ENCODE measurements around the gene CRMP1. TPM values are rescaled to one million over a fixed set of nuclear protein-coding genes. Genes with fewer than 3 reads are reported as not detected.

The CRMP1 gene
- total RNA-seq, result 0.34 and 0.37 TPM in 2 replicates

GRCh38 chr4:5893004-5893580, at the start of gene CRMP1:
CRMP1 (minus strand) TSS chr4:5893086; CDS start chr4:5892969, 117 bp downstream.
- DNase-seq, result no peak

DNA sequence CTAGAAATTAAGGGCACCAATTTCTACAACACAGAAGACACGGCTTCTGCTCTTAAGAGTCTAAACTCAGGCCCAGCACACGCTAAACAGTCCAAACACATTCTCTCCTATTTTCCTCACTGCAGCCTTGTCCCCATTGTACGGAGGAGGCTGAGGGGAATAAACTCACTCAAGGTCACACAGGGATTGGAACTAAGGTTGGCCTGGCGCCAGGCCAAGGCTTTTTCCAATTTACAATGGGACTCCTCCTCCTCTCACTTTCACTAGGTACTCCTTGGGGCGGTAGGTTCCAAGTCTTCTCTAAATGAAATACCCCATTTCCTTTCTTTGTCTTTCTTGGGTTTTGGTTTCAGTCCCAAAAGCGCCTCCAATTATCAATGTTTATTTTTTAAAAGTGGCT, 48.7 kb upstream of the CRMP1 start:
- no peak for DNase-seq

DNA sequence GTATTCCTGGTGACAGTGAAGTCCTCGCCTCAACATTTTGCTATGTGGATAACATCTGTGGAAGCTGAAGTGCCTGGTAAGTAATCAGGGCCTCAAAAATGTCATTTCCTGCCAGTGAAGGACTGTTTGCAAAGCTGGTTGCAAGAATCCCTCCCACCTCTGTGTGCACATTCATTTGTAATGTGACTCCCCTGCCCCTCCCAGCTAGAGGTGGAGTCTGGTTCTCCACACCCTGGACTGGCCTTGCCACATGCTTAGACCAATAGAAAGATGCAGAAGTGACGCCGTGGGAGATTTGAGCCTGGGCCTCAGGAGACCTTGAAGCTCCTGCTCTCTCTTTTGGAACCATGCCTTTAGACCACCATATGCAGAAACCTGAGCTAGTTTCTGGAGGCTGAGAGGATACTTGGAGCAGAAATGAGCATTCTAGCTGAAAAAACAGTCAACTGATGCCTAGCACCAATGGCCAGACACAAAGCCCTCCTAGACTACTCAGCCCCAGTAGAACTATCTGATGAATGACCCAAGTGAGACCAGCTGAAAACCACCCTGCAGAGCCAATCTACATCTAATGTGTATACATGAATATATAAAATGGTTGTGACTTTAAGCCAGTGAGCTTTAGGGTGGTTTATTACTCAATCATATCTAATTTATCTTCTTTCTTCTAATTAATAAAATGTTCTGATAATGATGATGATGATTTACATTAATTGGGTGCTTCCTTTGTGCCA, 47.8 kb upstream of the CRMP1 start:
- no peak for DNase-seq

GRCh38 chr4:5933996-5934831, 41.3 kb upstream of the CRMP1 start:
- DNase-seq, result no peak

GRCh38 chr4:5933116-5933515, 40.2 kb upstream of the CRMP1 start:
- DNase-seq, result no peak

- no peak for DNase-seq
Observed at GRCh38 chr4:5932035-5932568, 39.2 kb upstream of the CRMP1 start.

DNA sequence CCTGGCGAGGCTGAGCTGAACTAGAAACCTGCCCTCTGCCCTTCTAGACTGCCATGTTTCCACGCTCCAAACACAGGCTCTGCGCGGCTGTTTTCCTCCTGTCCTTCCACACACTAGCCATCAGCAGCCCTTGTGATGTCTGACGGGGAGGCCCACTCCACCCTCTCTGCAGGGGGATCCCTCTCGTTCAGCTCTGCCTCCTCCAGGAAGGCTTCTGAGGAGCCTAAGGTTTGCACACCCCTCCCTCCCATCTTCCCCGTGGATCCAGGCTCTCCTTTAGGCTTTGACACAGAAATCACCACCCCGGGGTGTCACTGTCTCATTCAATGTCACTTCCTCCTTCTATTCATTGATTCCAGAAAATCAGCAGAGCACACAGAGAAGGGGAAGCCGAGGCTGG, 38.6 kb upstream of the CRMP1 start:
- no peak for DNase-seq

DNA sequence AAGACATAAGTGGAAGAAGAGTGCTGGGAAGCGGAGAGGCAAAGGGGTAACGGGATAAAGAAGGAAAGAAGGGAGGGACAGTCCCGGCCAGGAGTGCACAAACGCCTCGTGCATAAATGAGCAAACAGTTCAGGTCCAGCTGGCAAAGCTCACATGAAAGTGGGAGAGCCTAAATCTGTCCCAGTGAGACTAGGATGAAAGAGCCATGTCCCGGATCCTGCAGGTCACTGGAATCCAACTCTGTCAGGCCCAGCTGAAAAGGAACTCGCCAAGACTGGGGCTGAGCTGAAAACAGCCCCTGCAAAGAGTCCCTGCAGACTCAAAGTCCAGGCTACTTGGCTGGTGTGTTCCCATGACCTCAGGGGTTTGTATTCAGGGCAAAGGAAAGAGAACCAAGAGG, 38.0 kb upstream of the CRMP1 start:
- DNase-seq, result no peak

- DNase-seq, result no peak
Observed at GRCh38 chr4:5930456-5930855, 37.6 kb upstream of the CRMP1 start.

- no peak for DNase-seq
Observed at GRCh38 chr4:5928844-5929420, 36.0 kb upstream of the CRMP1 start.

DNA sequence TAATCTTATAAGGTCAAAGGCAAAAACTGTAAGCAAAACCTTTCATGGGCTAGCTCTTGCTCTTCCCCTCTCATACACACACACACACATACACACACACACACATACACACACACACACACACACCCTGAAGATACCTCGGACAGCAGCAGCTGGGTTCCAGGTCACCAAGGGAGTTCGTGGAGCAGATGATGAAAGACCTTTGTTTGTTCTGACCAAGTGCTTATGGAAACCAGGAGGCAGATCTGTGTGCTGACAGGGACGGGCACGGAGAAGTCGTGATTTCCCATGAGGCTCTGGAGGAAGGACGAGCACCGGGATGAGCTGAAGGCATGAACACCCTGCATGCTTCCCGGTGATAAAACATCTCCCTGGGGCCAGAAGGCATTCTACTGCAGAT, 35.4 kb upstream of the CRMP1 start:
- DNase-seq, result no peak

DNA sequence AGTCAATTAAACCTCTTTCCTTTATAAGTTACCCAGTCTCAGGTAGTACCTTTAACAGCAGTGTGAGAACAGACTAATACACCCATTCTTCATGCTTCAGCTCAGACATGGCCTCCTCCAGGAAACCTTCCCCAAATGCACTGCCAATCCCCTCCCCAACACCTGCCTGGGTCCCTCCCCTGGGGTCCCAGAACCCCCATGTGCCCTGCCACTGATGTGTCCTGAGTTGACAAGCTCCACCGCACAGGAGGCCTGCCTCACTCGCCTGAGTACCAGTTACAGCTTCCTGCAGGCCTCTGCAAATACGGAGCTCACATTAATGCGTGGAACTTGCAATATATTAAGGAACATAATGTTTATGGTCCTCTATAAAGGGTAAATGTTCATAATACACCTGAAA, 34.9 kb upstream of the CRMP1 start:
- DNase-seq, result no peak

DNA sequence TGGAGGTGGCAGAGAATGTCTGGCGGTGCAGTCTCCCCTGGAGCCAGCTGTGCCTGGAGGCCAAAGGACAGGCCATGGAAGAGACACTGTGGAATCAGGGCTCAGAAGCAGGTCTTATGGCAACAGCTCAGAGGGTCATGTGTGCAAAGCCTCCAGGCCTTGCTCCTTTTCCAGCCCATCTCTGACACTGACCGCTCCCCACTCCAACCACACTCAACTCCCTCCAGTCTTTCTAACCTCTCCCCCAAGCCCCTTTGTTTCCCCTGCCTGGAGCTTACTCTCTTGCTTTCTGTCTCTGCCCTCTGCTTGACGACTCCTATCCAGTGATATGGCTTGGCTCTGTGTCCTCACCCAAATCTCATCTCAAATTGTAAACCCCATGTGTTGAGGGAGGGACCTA, 34.2 kb upstream of the CRMP1 start:
- no peak for DNase-seq

DNA sequence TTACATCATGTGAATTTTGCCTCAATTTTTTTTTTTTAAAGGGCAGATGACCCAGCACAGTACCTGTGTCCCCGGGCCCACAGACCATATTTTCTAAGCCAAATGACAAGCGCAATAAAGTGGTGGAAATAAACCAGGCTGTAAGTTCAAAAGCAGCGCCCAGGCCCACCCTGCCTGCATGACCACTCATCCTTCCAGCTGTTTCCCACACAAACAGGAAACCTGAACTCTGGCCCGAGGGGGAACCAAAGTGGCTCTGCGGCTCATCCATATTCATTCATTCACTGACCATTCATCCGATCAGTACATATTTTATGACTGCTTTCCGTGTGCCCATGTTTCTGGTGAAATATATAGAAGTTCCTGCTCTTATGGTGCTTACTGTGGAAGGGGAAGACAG, 33.7 kb upstream of the CRMP1 start:
- no peak for DNase-seq

GRCh38 chr4:5925419-5926200, 32.7 kb upstream of the CRMP1 start:
- no peak for DNase-seq

GRCh38 chr4:5924461-5925125, 31.7 kb upstream of the CRMP1 start:
- no peak for DNase-seq

DNA sequence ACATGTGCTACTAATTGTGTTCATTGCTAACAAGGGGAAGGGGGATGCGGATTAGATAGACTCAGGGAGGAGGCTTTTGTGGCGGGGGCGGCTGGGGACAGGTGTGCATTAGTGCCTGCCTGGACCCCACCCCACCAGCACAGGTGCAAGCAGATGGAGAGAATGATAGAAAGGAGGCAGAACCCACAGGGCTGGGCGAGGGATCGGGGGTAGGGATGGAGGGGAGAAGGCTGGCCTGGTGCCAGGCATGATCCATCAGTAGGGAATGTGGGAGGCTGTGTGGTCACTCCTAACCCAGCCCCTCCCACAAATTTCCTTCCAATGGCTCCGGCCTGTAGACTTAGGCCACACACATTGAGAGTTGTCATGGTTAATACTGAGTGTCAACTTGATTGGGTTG, 30.5 kb upstream of the CRMP1 start:
- DNase-seq, result no peak

- no peak for DNase-seq
Observed at GRCh38 chr4:5922556-5922955, 29.7 kb upstream of the CRMP1 start.

- no peak for DNase-seq
Observed at GRCh38 chr4:5921981-5922380, 29.1 kb upstream of the CRMP1 start.

DNA sequence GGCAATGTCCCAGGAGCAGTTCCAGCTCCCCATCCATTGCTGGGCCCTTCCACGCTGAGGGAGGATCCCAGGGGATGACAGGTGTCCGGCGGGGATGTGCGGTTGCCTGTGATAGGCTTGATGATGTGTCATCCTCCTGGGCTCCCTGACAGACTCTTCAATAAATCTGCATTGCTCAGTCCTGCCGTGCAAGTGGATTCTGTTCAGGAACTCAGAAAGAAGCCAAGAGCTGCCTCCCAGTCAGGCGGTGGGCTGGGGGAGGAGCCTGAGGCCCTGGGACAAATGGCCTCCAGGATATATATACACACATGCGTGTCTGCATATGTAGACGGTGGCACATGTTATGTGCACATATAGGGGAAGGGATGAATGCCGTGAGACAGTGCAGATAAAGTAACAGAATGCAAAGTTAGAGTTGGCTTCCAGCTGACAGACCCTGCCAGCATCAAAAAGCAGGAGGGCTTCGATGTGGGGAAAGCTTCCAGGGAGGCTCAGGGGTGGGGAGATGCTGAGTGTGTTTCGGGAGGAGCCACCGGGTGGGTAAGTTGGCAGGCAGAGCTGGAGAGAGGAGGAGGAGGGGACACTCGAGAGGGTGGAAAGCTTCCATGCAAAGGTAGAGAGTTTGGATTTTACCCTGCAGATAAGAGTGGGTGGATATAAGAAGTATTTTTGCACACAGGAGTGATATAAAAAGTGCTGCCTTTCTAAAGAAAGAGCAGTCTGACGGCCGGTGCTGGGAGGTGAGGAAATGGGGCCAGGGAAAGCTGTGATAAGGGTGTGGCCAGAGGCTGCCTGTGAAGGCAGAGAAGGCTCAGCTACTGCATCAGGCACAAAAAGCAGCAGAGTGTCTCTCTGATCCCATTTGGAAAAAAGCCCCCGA, 28.5 kb upstream of the CRMP1 start:
- DNase-seq, result no peak

GRCh38 chr4:5919571-5919970, 26.7 kb upstream of the CRMP1 start:
- no peak for DNase-seq
